GM23248 (cell line): ENCODE results near the gene CXorf49B.
"Not testable (repeated sequence)": the region's sequence is repeated elsewhere in the genome, so short reads cannot be mapped to it uniquely, and the experiment has no call there.

Experiments
- EZH2 ChIP-seq: fragments of 200-600 bp; sonication (generic); IDR thresholded peaks from 2 replicates; pipeline ENCODE4 v1.6.1; 2018; ENCODE audit warnings: antibody characterized with exemption, mild to moderate bottlenecking; ENCODE audit not compliant: insufficient read depth, poor library complexity, severe bottlenecking
- EZH2phosphoT487 ChIP-seq: fragments of 200-600 bp; sonication (generic); IDR thresholded peaks from 2 replicates; pipeline ENCODE4 v1.6.1; 2018; ENCODE audit warnings: antibody characterized with exemption, moderate library complexity, mild to moderate bottlenecking, low read depth; ENCODE audit not compliant: insufficient read depth

GRCh38 chrX:71763049-71763448 lies at the start of gene CXorf49B:
- not testable (repeated sequence) for TF ChIP-seq EZH2phosphoT487, EZH2
